ENCODE data around the gene MAD2L1BP. TPM values are rescaled to one million over a fixed set of nuclear protein-coding genes. Genes with fewer than 3 reads are reported as not detected.

The MAD2L1BP gene
- total and polyA plus RNA-seq, 2 of the 4 experiments (the other 2 are of a cell fraction): 28.1 to 50.2 TPM

DNA sequence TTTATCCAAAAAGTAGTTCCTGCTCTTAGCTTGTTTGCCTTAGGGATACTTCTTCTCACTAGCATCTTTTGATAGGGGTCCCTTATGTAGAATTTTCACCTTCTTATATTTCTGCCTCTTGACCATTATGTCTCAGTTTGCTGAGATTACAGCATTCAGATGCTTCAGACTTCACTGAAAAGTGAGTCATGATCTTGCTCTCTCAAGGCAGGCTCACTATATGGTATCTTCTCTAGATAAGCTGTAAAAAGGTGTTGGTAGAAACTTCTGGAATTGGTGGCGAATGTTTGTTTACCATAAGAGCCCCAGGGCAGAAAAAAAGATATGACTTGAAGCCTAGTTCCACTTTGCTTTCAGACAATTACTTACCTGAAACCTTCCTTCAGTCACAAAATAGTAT is 26.2 kb upstream of the MAD2L1BP start:
- Histone ChIP-seq H3K56ac (ENCODE audit: extremely low read depth, insufficient read depth, low read length) (no peak overlapping the region), H3K79me1 (ENCODE audit: low read depth in 1 of 2, low read length in 2 of 2) (peaks cover 5 to 20% of the 10 kb centered on the region in 2 experiments), H4K8ac (ENCODE audit: low read depth in 2 of 2, low read length in 2 of 2) (no peak overlapping the region), H3K4me2 (ENCODE audit: low read depth, low read length) (no peak overlapping the region), H2BK20ac (ENCODE audit: low read depth, low read length) (no peak overlapping the region), H2BK5ac (ENCODE audit: low read depth, low read length, poor library complexity, severe bottlenecking) (no peak overlapping the region), H3K36me3 (ENCODE audit: control insufficient read depth, insufficient read depth, low read length) (peaks cover 19% of the 10 kb centered on the region), H3K9me3 (ENCODE audit: control insufficient read depth, insufficient read depth, low read length) (no peaks in the 10 kb centered on the region), H2BK15ac (ENCODE audit: low read depth, low read length) (no peak overlapping the region), H3K4me1 (ENCODE audit: control insufficient read depth, insufficient read depth, low read length) (no peaks in the 10 kb centered on the region), H3K4ac (ENCODE audit: low read depth, low read length) (no peak overlapping the region), H2AK9ac (replicated peaks; ENCODE audit: low read depth, low read length, poor library complexity) (no peak overlapping the region), H3K27me3 (ENCODE audit: control insufficient read depth, insufficient read depth, low read length) (no peaks in the 10 kb centered on the region), H4K5ac (ENCODE audit: low read depth, low read length) (no peak overlapping the region), H3K23ac (ENCODE audit: low read depth, low read length) (no peak overlapping the region), H3K18ac (ENCODE audit: low read depth, low read length) (no peak overlapping the region), H2BK120ac (ENCODE audit: low read depth, low read length) (no peak overlapping the region), H3K9ac (ENCODE audit: low read depth, low read length) (no peak overlapping the region), H4K20me1 (ENCODE audit: insufficient read depth, low read length) (peaks cover 4% of the 10 kb centered on the region; the same call in 1 of the 2 replicates), H3K4me3 (ENCODE audit: insufficient read depth, low read depth, low read length) (no peak overlapping the region), H2AFZ (replicated peaks; ENCODE audit: low read length, poor library complexity) (no peak overlapping the region), H3K14ac (replicated peaks; ENCODE audit: low read depth, low read length) (no peak overlapping the region), H2AK5ac (ENCODE audit: low read depth, low read length) (no peak overlapping the region), H4K91ac (ENCODE audit: insufficient read depth, low read depth, low read length) (no peak overlapping the region), H3K9me1 (ENCODE audit: insufficient read depth, low read length) (no peaks in the 10 kb centered on the region), H3K27ac (ENCODE audit: insufficient read depth, low read length) (no peak overlapping the region)
- no CpG with 5 or more reads among the region's 1 CpG for WGBS, 2 experiments (ENCODE audit: extremely low coverage in 2 of 2, insufficient read length in 1 of 2)
- DNase-seq: peak; percentile 55
- no TSS peak for BruUV-seq (replicated peaks)
- peak; percentile 53 for ATAC-seq (ENCODE audit: low read depth)
- in situ Hi-C loops (cut with MboI; ENCODE audit: low sequenced_read_pairs): loop anchor here (10.0 kb wide), 1 partner anchor 465 kb away; no protein-coding TSS in a partner anchor
- dilution Hi-C loops (cut with HindIII; ENCODE audit: low sequenced_read_pairs, unreplicated experiment): no loop called here
- ChIA-PET POLR2A (ENCODE audit: unreplicated experiment) (no interaction called here), CTCF (interaction anchor here (1.4 kb wide), 1 partner anchor 469 kb away, joined by 6 read pairs; no protein-coding TSS in a partner anchor)
- TF ChIP-seq ELK1 (IDR thresholded peaks at IDR 0.05; ENCODE audit: borderline replicate concordance, low read depth, low read length) (no peak), USF2 (IDR thresholded peaks at IDR 0.05; ENCODE audit: low read depth, low read length) (no peak), NFE2L2 (IDR thresholded peaks at IDR 0.05; ENCODE audit: low read depth, low read length) (no peak), CTCF (conservative IDR thresholded peaks at IDR 0.05; ENCODE audit: low read depth, low read length) (no peak), MAFK (IDR thresholded peaks at IDR 0.05; ENCODE audit: low read depth, low read length) (no peak), CHD1 (IDR thresholded peaks at IDR 0.05; ENCODE audit: low read depth, low read length) (no peak), MXI1 (IDR thresholded peaks at IDR 0.05; ENCODE audit: borderline replicate concordance, low read depth, low read length) (no peak), RFX5 (IDR thresholded peaks at IDR 0.05; ENCODE audit: low read depth, low read length) (no peak), SMC3 (IDR thresholded peaks at IDR 0.05; ENCODE audit: low read depth, low read length) (no peak), FOS (IDR thresholded peaks at IDR 0.05; ENCODE audit: low read depth, low read length) (no peak), RAD21 (IDR thresholded peaks at IDR 0.05; ENCODE audit: low read length) (no peak), CEBPB (IDR thresholded peaks at IDR 0.05; ENCODE audit: low read depth, low read length) (no peak), BHLHE40 (IDR thresholded peaks at IDR 0.05; ENCODE audit: low read depth, low read length) (no peak), RCOR1 (IDR thresholded peaks at IDR 0.05; ENCODE audit: insufficient replicate concordance, low read length) (no peak), MAZ (IDR thresholded peaks at IDR 0.05; ENCODE audit: borderline replicate concordance, low read depth, low read length) (no peak), POLR2A (IDR thresholded peaks at IDR 0.05; ENCODE audit: low read depth, low read length) (no peak)
- intact Hi-C loops (cut with micrococcal nuclease): loop anchor here (1.0 kb wide), 1 partner anchor 164 kb away; no protein-coding TSS in a partner anchor

Data from IMR-90 (cell line).